ENCODE results near the gene EPHA2.

The EPHA2 gene

DNA sequence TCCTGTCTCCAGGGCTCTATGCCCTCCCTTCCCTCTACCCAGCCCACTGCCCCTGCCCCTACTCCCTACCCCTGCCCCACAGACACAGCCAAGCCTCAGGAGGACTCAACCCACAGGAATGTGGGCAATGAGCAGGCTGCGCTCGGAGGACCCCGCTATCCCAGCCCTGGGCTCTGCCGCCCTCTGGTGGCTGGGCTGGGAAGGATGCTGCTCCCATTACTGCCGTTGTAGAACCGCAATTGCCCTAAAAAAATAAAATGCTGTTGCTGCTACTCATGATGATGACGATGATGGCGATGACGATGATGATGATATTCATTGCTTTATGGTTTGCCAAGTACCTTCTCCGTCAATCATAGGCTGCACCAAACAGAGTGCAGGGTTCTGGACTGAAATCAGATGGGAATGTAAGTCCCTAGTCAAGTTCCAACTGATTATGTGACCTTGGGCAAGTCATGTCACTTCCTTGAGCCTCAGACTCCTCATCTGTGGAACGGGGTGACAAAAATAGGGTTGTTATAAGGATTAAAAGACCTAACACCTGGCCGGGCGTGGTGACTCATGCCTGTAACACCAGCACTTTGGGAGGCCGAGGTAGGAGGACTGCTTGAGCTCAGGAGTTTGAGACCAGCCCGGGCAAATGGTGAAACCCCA lies 32.0 kb upstream of the EPHA2 start:
- H3K27ac ChIP-seq (ENCODE audit: low read depth, low read length) = no peak overlapping the region
- no peak for TF ChIP-seq EZH2phosphoT487 (conservative IDR thresholded peaks at IDR 0.05; ENCODE audit: low read length)
- TF ChIP-seq CTCF (IDR thresholded peaks at IDR 0.05; ENCODE audit: insufficient read depth, low read length, poor library complexity, severe bottlenecking) = peak; percentile 95
- no peaks in the 10 kb centered on the region for H3K36me3 ChIP-seq (ENCODE audit: low read length)
- no peaks in the 10 kb centered on the region for H3K9me3 ChIP-seq (ENCODE audit: insufficient read depth, low read length)
- H3K4me3 ChIP-seq (ENCODE audit: insufficient read depth, low read length, poor library complexity, severe bottlenecking) = no peak overlapping the region
- H4K20me1 ChIP-seq (ENCODE audit: low read depth, low read length) = no peaks in the 10 kb centered on the region
- H2AFZ ChIP-seq (ENCODE audit: low read depth, low read length, severe bottlenecking) = no peak overlapping the region
- H3F3A ChIP-seq (ENCODE audit: insufficient read depth) = no peaks in the 10 kb centered on the region
- no peak overlapping the region for H3K9ac ChIP-seq (ENCODE audit: low read length)
- no peak overlapping the region for H3K4me2 ChIP-seq (ENCODE audit: low read depth, low read length, poor library complexity, severe bottlenecking)
- H3K79me2 ChIP-seq (ENCODE audit: insufficient read depth, low read length) = no peaks in the 10 kb centered on the region
- H3K27me3 ChIP-seq (ENCODE audit: low read length) = no peaks in the 10 kb centered on the region
- H3K9me2 ChIP-seq (replicated peaks; ENCODE audit: insufficient read depth, low read length) = no peaks in the 10 kb centered on the region

GRCh38 chr1:16186655-16187235 lies 30.9 kb upstream of the EPHA2 start:
- H3K4me3 ChIP-seq (ENCODE audit: insufficient read depth, low read length, poor library complexity, severe bottlenecking) = no peak overlapping the region
- no peak overlapping the region for H3K4me2 ChIP-seq (ENCODE audit: low read depth, low read length, poor library complexity, severe bottlenecking)
- no peak overlapping the region for H2AFZ ChIP-seq (ENCODE audit: low read depth, low read length, severe bottlenecking)
- no peaks in the 10 kb centered on the region for H4K20me1 ChIP-seq (ENCODE audit: low read depth, low read length)
- no peaks in the 10 kb centered on the region for H3F3A ChIP-seq (ENCODE audit: insufficient read depth)
- no peaks in the 10 kb centered on the region for H3K9me3 ChIP-seq (ENCODE audit: insufficient read depth, low read length)
- H3K27me3 ChIP-seq (ENCODE audit: low read length) = no peaks in the 10 kb centered on the region
- H3K9me2 ChIP-seq (replicated peaks; ENCODE audit: insufficient read depth, low read length) = no peaks in the 10 kb centered on the region
- TF ChIP-seq EZH2phosphoT487 (conservative IDR thresholded peaks at IDR 0.05; ENCODE audit: low read length) = no peak
- no peak for TF ChIP-seq CTCF (IDR thresholded peaks at IDR 0.05; ENCODE audit: insufficient read depth, low read length, poor library complexity, severe bottlenecking)
- no peak overlapping the region for H3K9ac ChIP-seq (ENCODE audit: low read length)
- no peaks in the 10 kb centered on the region for H3K36me3 ChIP-seq (ENCODE audit: low read length)
- H3K79me2 ChIP-seq (ENCODE audit: insufficient read depth, low read length) = no peaks in the 10 kb centered on the region
- H3K27ac ChIP-seq (ENCODE audit: low read depth, low read length) = no peak overlapping the region

DNA sequence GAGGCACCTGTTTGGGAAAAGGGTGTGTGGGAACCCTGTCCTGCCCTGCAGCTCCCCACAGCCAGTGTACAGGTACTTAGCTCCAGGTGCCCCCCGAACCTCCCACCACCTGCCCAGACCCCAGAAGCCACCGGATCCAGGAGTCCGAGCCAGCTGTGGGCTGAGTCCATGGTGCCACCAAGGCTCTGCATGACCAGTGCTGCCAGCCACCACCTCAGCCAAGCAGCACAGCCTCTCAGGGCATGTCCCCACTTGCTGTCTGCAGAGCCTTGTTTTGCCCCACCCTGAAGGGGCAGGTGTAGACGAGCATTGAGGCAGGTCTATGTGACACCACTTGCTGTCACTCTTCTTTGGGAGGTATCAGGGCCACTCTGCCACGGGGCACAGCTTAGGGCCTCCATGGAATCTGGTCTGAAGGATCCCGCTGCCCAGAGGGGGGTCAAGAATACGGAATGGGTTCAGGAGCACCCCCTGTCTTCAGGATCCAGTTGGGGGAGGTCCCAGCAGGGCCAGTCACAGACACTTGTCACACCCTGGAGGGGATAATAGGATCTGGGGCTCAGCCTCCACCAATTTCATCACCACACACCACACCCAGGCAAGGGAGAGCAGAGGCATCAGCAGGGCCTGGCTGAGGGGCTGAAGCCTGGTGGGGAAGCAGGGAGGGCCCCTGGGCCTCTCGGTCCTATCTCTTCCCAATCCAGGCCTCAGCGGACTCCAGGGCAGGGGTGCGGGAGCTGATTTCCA lies 28.9 kb upstream of the EPHA2 start:
- no peaks in the 10 kb centered on the region for H3K79me2 ChIP-seq (ENCODE audit: insufficient read depth, low read length)
- H3K4me2 ChIP-seq (ENCODE audit: low read depth, low read length, poor library complexity, severe bottlenecking) = no peak overlapping the region
- no peaks in the 10 kb centered on the region for H3K36me3 ChIP-seq (ENCODE audit: low read length)
- H4K20me1 ChIP-seq (ENCODE audit: low read depth, low read length) = no peaks in the 10 kb centered on the region
- H3F3A ChIP-seq (ENCODE audit: insufficient read depth) = no peaks in the 10 kb centered on the region
- H2AFZ ChIP-seq (ENCODE audit: low read depth, low read length, severe bottlenecking) = no peak overlapping the region
- no peak overlapping the region for H3K27ac ChIP-seq (ENCODE audit: low read depth, low read length)
- no peaks in the 10 kb centered on the region for H3K9me3 ChIP-seq (ENCODE audit: insufficient read depth, low read length)
- no peak overlapping the region for H3K9ac ChIP-seq (ENCODE audit: low read length)
- no peaks in the 10 kb centered on the region for H3K27me3 ChIP-seq (ENCODE audit: low read length)
- TF ChIP-seq CTCF (IDR thresholded peaks at IDR 0.05; ENCODE audit: insufficient read depth, low read length, poor library complexity, severe bottlenecking) (no peak), EZH2phosphoT487 (conservative IDR thresholded peaks at IDR 0.05; ENCODE audit: low read length) (no peak)
- no peak overlapping the region for H3K4me3 ChIP-seq (ENCODE audit: insufficient read depth, low read length, poor library complexity, severe bottlenecking)
- H3K9me2 ChIP-seq (replicated peaks; ENCODE audit: insufficient read depth, low read length) = no peaks in the 10 kb centered on the region
